K562 (cell line): Measurements from ENCODE around the gene PRPSAP1. TPM values are rescaled to one million over a fixed set of nuclear protein-coding genes. Genes with fewer than 3 reads are reported as not detected.

Source experiments
- ATAC-seq: fragments of 200-7000 bp; cut with Tn5 transposase; 3 replicates; pipeline ENCODE4 v1.9.1; 2020; ENCODE audit warnings: moderate library complexity
- BruUV-seq: library from RNA; stranded (reverse); fragments of 400-500 nt; replicated peaks from 2 replicates; lab custom pipeline; 2021; lab: Mats Ljungman, UMichigan
- CTCF ChIA-PET: fragments of 300-600 bp; formaldehyde crosslinking; extraction: SDS; loops from one replicate; lab custom pipeline; 2021; ENCODE audit warnings: low intra/inter-chr PET ratio; lab: Yijun Ruan, JAX
- POLR2A ChIA-PET: fragments of 300-600, 350-650 bp; sonication (Branson Sonifier 250); formaldehyde crosslinking; extraction: SDS; loops from one replicate; lab custom pipeline; 2021; ENCODE audit warnings: antibody characterized with exemption, inconsistent platforms; lab: Yijun Ruan, JAX
- DNase-seq, 4 experiments: peaks; one replicate each; pipeline versions ENCODE4 v3.0.0 to v3.0.0-alpha.2; 2011 to 2018; ENCODE audit warnings: low spot score in 3 of 4, mixed read lengths in 3 of 4; ENCODE audit errors: extremely low read depth in 1 of 4
- FAIRE-seq: peaks from 2 replicates; lab custom pipeline; 2011; peaks lifted over from hg19 to GRCh38; lab: Jason Lieb, UNC
- H2AFZ ChIP-seq: 2 replicates; pipeline ENCODE4 v1.6.0; 2011; ENCODE audit warnings: low read depth, low read length, control low read depth, inconsistent platforms
- H3K27ac ChIP-seq: fragments of 200-600 bp; 3 replicates; pipeline ENCODE4 v1.8.0; 2011; ENCODE audit warnings: low read depth, mild to moderate bottlenecking, control low read depth, inconsistent platforms, low read length, moderate library complexity, mixed read lengths; ENCODE audit errors: extremely low read depth
- H3K27me3 ChIP-seq, 2 experiments: fragments of 300-600 bp in 1 of 2; 2 replicates in 1 of 2; 3 replicates in 1 of 2; pipeline versions ENCODE4 v1.6.0 to v1.8.0; 2011; ENCODE audit warnings: inconsistent platforms in 2 of 2, low read length in 2 of 2, mild to moderate bottlenecking in 1 of 2, mixed read lengths in 1 of 2, moderate library complexity in 1 of 2; ENCODE audit not compliant: control insufficient read depth in 2 of 2, insufficient read depth in 2 of 2
- H3K36me3 ChIP-seq: fragments of 300-600 bp; 3 replicates; pipeline ENCODE4 v1.8.0; 2011; ENCODE audit warnings: mild to moderate bottlenecking, low read length, inconsistent platforms; ENCODE audit not compliant: control insufficient read depth, insufficient read depth
- H3K4me1 ChIP-seq, 2 experiments: fragments of 200-600 bp in 1 of 2; replicated peaks in 1 of 2; 2 replicates in 1 of 2; 3 replicates in 1 of 2; pipeline versions ENCODE4 v1.5.1 to v1.8.0; 2011; ENCODE audit warnings: inconsistent platforms in 2 of 2, low read length in 2 of 2, mild to moderate bottlenecking in 1 of 2, mixed read lengths in 1 of 2, moderate library complexity in 1 of 2; ENCODE audit not compliant: control insufficient read depth in 2 of 2, insufficient read depth in 2 of 2
- H3K4me2 ChIP-seq: 2 replicates; pipeline ENCODE4 v1.6.1; 2011; ENCODE audit warnings: low read length, control low read depth, inconsistent platforms, mixed read lengths; ENCODE audit not compliant: insufficient read depth
- H3K4me3 ChIP-seq: fragments of 200-600 bp; sonication (generic), shearing (Covaris generic); 2 replicates; pipeline ENCODE4 v1.5.1; 2016; ENCODE audit warnings: control low read depth, inconsistent platforms
- H3K79me2 ChIP-seq: fragments of 200-600 bp; 3 replicates; pipeline ENCODE4 v1.8.0; 2011; ENCODE audit warnings: low read length, inconsistent platforms; ENCODE audit not compliant: control insufficient read depth, insufficient read depth
- H3K9ac ChIP-seq, 2 experiments: 2 replicates each; pipeline versions ENCODE4 v1.6.0 to v1.6.1; 2011; ENCODE audit warnings: low read depth in 2 of 2, low read length in 2 of 2, control low read depth in 1 of 2, inconsistent platforms in 1 of 2, mild to moderate bottlenecking in 1 of 2, mixed read lengths in 1 of 2; ENCODE audit not compliant: insufficient read depth in 1 of 2
- H3K9me1 ChIP-seq: one replicate; pipeline ENCODE4 v1.6.0; 2011; ENCODE audit warnings: inconsistent platforms, mild to moderate bottlenecking, low read length, moderate library complexity; ENCODE audit not compliant: control insufficient read depth, insufficient read depth
- H3K9me3 ChIP-seq: replicated peaks from 2 replicates; pipeline ENCODE4 v1.5.1; 2011; ENCODE audit warnings: low read depth, low read length, inconsistent platforms; ENCODE audit not compliant: control insufficient read depth, insufficient read depth
- H4K20me1 ChIP-seq: replicated peaks from 2 replicates; pipeline ENCODE4 v1.6.1; 2011; ENCODE audit warnings: low read length, inconsistent platforms, mixed read lengths; ENCODE audit not compliant: control insufficient read depth, insufficient read depth
- ARHGAP35 ChIP-seq: fragments of 450-650 bp; IDR thresholded peaks from 2 replicates; pipeline ENCODE4 v1.6.1; 2018; ENCODE audit not compliant: partially characterized antibody
- ATF1 ChIP-seq, 2 experiments: fragments of 450-650 bp in 1 of 2; IDR thresholded peaks; 2 replicates each; pipeline ENCODE4 v1.6.1; 2016; ENCODE audit warnings: missing compliant biosample characterization in 1 of 2, missing genetic modification characterization in 1 of 2
- EP300 ChIP-seq: IDR thresholded peaks from 2 replicates; pipeline ENCODE4 v1.6.1; 2012; ENCODE audit warnings: low read length, improper control_type of control experiment
- HOXB6 ChIP-seq: fragments of 250-450 bp; sonication (Bioruptor Pico); IDR thresholded peaks from 2 replicates; pipeline ENCODE4 v1.5.1; 2022; ENCODE audit warnings: mild to moderate bottlenecking, borderline replicate concordance
- NFXL1 ChIP-seq: fragments of 450-650 bp; formaldehyde crosslinking; IDR thresholded peaks from 2 replicates; pipeline ENCODE4 v1.4.0; 2021; ENCODE audit warnings: mild to moderate bottlenecking
- SMAD2 ChIP-seq: fragments of 150-350 bp; IDR thresholded peaks from 2 replicates; pipeline ENCODE4 v1.6.1; 2014; ENCODE audit warnings: low read depth, mild to moderate bottlenecking, low read length
- SUPT5H ChIP-seq: fragments of 450-650 bp; IDR thresholded peaks from 2 replicates; pipeline ENCODE4 v1.6.1; 2016
- THAP12 ChIP-seq: fragments of 250-450 bp; sonication (Bioruptor Pico); IDR thresholded peaks from 2 replicates; pipeline ENCODE4 v1.9.0; 2021; ENCODE audit warnings: mild to moderate bottlenecking, inconsistent platforms
- ZNF589 ChIP-seq: fragments of 200-800 bp; sonication (Bioruptor generic); IDR thresholded peaks from 2 replicates; pipeline ENCODE4 v1.6.1; 2016; ENCODE audit warnings: low read depth, missing genetic modification characterization, missing compliant biosample characterization
- WGBS: fragments of 100-300 bp; shearing (Covaris generic); methylation state at CpG from one replicate; pipeline ENCODE4 v1.1.6; 2016; ENCODE audit warnings: low coverage, mixed read lengths; ENCODE audit not compliant: insufficient coverage; ENCODE audit errors: missing lambda C conversion rate; 5-methylcytosine and 5-hydroxymethylcytosine counted together
- in situ Hi-C: fragments of 300-500 bp; cut with MboI; formaldehyde crosslinking; loops from 4 replicates; pipeline ENCODE4 v1.15.0; 2018; ENCODE audit warnings: inconsistent platforms, mixed read lengths
- intact Hi-C: fragments of 100-400 bp; cut with micrococcal nuclease; formaldehyde crosslinking; loops from 2 replicates; pipeline ENCODE4 v1.14.2; 2022
- polyA plus RNA-seq, 8 experiments: library from polyadenylated mRNA; depleted of rRNA in 4 of 8; stranded (reverse) in 5 of 8; unstranded in 3 of 8; fragments of >200 nt; fragmentation: Nextera tagmentation in 2 of 8; fragmentation: Illumina TruSeq in 1 of 8; extraction: Ambion mirVana in 2 of 8; extraction: Trizol in 1 of 8; gene quantifications; 2 replicates each; pipeline versions ENCODE4 v1.2.1 to v1.2.3, GENCODE V29; 2011 to 2014; ENCODE audit warnings: inconsistent platforms in 1 of 8, missing spikeins in 1 of 8
- total RNA-seq, 7 experiments: library from RNA; depleted of rRNA in 6 of 7; stranded (reverse); fragments of >200 nt in 6 of 7; fragmentation: Illumina TruSeq in 2 of 7; extraction: Trizol in 2 of 7; gene quantifications; 2 replicates each; pipeline versions ENCODE4 v1.2.1 to v1.2.3, GENCODE V29; 2011 to 2021; ENCODE audit warnings: low replicate concordance in 1 of 7

PRPSAP1 gene
- total and polyA plus RNA-seq, 9 of the 15 experiments (the other 6 are each of a cell fraction or from before 2014, with no cell fraction given), result 21.9 to 77.1 (median 40.8) TPM

GRCh38 chr17:76312735-76313134 lies 41.0 kb downstream of the PRPSAP1 start:
- H3K27me3 ChIP-seq, result no peaks in the 10 kb centered on the region

More at GRCh38 chr17:76312735-76313134, 41.0 kb downstream of the PRPSAP1 start:
- Histone ChIP-seq H3K27ac (no peak overlapping the region), H3K36me3 (peaks cover 49% of the 10 kb centered on the region), H4K20me1 (no peaks in the 10 kb centered on the region)
- TF ChIP-seq ZNF589 (CRISPR knock-in tag) (no peak), ATF1 (CRISPR knock-in tag; IDR thresholded peaks at IDR 0.05) (no peak), ATF1 (tag; IDR thresholded peaks at IDR 0.05) (no peak), ARHGAP35 (no peak), SUPT5H (no peak), NFXL1 (CRISPR knock-in tag) (no peak), THAP12 (CRISPR knock-in tag) (no peak), HOXB6 (CRISPR knock-in tag) (no peak), EP300 (no peak), SMAD2 (no peak)
- TF ChIP-seq, all 486 proteins: peak for 0
- Histone ChIP-seq H3K4me2 (no peak overlapping the region), H3K4me3 (no peak overlapping the region), H3K79me2 (no peaks in the 10 kb centered on the region), H3K9me1 (no peaks in the 10 kb centered on the region), H3K9ac (no peak overlapping the region), H3K4me1 (no peaks in the 10 kb centered on the region; a peak in 2 of 5 replicates), H2AFZ (no peak overlapping the region), H3K9me3 (no peaks in the 10 kb centered on the region)
- no peak for ATAC-seq
- CTCF ChIA-PET, result no interaction called here
- POLR2A ChIA-PET, result no interaction called here
- in situ Hi-C loops, result no loop called here
- no TSS peak for BruUV-seq
- intact Hi-C loops, result no loop called here
- WGBS, result 74% methylated on average over 8 of the region's 9 CpGs
- no peak for FAIRE-seq
- DNase-seq, result no peak
